SK-N-SH treated with all-trans-retinoic acid at 6 μM for 48 hours (cell line): Measurements from ENCODE around the gene CRYM.

Source experiments
- ARNTL ChIP-seq: fragments of 450-650 bp; formaldehyde crosslinking; IDR thresholded peaks from 2 replicates; pipeline ENCODE4 v1.5.0; 2020; ENCODE audit warnings: low read depth, mild to moderate bottlenecking, moderate library complexity, borderline replicate concordance
- BACH2 ChIP-seq: fragments of 250-450 bp; sonication (Bioruptor Pico); IDR thresholded peaks from 2 replicates; pipeline ENCODE4 v1.9.0; 2021; ENCODE audit warnings: mild to moderate bottlenecking, borderline replicate concordance
- ISL1 ChIP-seq: fragments of 250-450 bp; sonication (Bioruptor Pico); IDR thresholded peaks from 2 replicates; pipeline ENCODE4 v2.1.2; 2022; ENCODE audit warnings: mild to moderate bottlenecking, moderate library complexity
- OSR1 ChIP-seq: fragments of 250-450 bp; sonication (Bioruptor Pico); IDR thresholded peaks from 2 replicates; pipeline ENCODE4 v1.8.0; 2022; ENCODE audit warnings: moderate library complexity, mild to moderate bottlenecking, inconsistent platforms
- PPARA ChIP-seq: fragments of 250-450 bp; sonication (Bioruptor Pico); IDR thresholded peaks from 2 replicates; pipeline ENCODE4 v1.5.0; 2020; ENCODE audit warnings: mild to moderate bottlenecking, borderline replicate concordance
- RARB ChIP-seq: fragments of 250-450 bp; sonication (Bioruptor Pico); IDR thresholded peaks from 2 replicates; pipeline ENCODE4 v1.8.0; 2021; ENCODE audit warnings: mild to moderate bottlenecking, moderate library complexity
- TOX ChIP-seq: fragments of 250-450 bp; sonication (Bioruptor Pico); IDR thresholded peaks from 2 replicates; pipeline ENCODE4 v1.8.0; 2021; ENCODE audit warnings: mild to moderate bottlenecking, moderate library complexity, borderline replicate concordance
- ZFP3 ChIP-seq: fragments of 250-450 bp; sonication (Bioruptor Pico); IDR thresholded peaks from 2 replicates; pipeline ENCODE4 v1.5.0; 2020; ENCODE audit warnings: mild to moderate bottlenecking, moderate library complexity
- ZNF8 ChIP-seq: fragments of 450-650 bp; formaldehyde crosslinking; IDR thresholded peaks from 2 replicates; pipeline ENCODE4 v1.5.0; 2020; ENCODE audit warnings: mild to moderate bottlenecking, moderate library complexity
- TF ChIP-seq, protein P1 (sequence below): fragments of 250-450 bp; sonication (Bioruptor Pico); IDR thresholded peaks from 2 replicates; pipeline ENCODE4 v1.8.0; 2021; ENCODE audit warnings: low read depth, mild to moderate bottlenecking, moderate library complexity, borderline replicate concordance
- TF ChIP-seq, protein P2 (sequence below): fragments of 250-450 bp; sonication (Bioruptor Pico); IDR thresholded peaks from 2 replicates; pipeline ENCODE4 v1.5.0; 2020; ENCODE audit warnings: mild to moderate bottlenecking, moderate library complexity
- TF ChIP-seq, protein P3 (sequence below): fragments of 250-450 bp; sonication (Bioruptor Pico); IDR thresholded peaks from 2 replicates; pipeline ENCODE4 v1.8.0; 2020; ENCODE audit warnings: mild to moderate bottlenecking, moderate library complexity, borderline replicate concordance
- TF ChIP-seq, protein P4 (sequence below): fragments of 250-450 bp; sonication (Bioruptor Pico); IDR thresholded peaks from 2 replicates; pipeline ENCODE4 v1.5.1; 2020; ENCODE audit warnings: low read depth, mild to moderate bottlenecking, moderate library complexity
- TF ChIP-seq, protein P5 (sequence below): fragments of 250-450 bp; sonication (Bioruptor Pico); IDR thresholded peaks from 2 replicates; pipeline ENCODE4 v1.5.1; 2021; ENCODE audit warnings: mild to moderate bottlenecking, moderate library complexity

DNA sequence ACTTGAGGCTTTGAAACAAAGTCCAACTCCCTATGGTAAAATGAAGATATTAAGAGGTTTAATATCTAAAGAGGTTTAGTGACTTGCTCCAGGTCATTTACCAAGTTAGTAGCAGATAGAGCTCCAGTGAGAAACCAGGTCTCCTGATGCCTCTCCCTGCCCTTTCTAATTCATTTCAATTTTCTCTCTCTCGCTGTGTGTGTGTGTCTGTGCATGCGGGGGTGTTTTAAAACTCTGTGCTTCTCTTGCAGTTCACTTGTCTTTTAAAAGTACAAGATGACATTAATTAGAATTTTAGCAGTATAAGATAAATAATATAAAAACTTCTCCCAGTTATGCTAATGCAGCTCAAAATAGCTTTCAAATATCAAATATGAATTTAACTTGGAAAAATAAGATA lies 58.5 kb downstream of the CRYM start:
- TF ChIP-seq, protein P1, sequence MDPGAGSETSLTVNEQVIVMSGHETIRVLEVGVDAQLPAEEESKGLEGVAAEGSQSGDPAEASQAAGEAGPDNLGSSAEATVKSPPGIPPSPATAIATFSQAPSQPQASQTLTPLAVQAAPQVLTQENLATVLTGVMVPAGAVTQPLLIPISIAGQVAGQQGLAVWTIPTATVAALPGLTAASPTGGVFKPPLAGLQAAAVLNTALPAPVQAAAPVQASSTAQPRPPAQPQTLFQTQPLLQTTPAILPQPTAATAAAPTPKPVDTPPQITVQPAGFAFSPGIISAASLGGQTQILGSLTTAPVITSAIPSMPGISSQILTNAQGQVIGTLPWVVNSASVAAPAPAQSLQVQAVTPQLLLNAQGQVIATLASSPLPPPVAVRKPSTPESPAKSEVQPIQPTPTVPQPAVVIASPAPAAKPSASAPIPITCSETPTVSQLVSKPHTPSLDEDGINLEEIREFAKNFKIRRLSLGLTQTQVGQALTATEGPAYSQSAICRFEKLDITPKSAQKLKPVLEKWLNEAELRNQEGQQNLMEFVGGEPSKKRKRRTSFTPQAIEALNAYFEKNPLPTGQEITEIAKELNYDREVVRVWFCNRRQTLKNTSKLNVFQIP (CRISPR knock-in tag): no peak
- TF ChIP-seq, protein P2, sequence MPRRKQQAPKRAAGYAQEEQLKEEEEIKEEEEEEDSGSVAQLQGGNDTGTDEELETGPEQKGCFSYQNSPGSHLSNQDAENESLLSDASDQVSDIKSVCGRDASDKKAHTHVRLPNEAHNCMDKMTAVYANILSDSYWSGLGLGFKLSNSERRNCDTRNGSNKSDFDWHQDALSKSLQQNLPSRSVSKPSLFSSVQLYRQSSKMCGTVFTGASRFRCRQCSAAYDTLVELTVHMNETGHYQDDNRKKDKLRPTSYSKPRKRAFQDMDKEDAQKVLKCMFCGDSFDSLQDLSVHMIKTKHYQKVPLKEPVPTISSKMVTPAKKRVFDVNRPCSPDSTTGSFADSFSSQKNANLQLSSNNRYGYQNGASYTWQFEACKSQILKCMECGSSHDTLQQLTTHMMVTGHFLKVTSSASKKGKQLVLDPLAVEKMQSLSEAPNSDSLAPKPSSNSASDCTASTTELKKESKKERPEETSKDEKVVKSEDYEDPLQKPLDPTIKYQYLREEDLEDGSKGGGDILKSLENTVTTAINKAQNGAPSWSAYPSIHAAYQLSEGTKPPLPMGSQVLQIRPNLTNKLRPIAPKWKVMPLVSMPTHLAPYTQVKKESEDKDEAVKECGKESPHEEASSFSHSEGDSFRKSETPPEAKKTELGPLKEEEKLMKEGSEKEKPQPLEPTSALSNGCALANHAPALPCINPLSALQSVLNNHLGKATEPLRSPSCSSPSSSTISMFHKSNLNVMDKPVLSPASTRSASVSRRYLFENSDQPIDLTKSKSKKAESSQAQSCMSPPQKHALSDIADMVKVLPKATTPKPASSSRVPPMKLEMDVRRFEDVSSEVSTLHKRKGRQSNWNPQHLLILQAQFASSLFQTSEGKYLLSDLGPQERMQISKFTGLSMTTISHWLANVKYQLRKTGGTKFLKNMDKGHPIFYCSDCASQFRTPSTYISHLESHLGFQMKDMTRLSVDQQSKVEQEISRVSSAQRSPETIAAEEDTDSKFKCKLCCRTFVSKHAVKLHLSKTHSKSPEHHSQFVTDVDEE: no peak
- no peak for TF ChIP-seq RARB (CRISPR knock-in tag)
- TF ChIP-seq ZFP3 (CRISPR knock-in tag): no peak
- TF ChIP-seq, protein P3, sequence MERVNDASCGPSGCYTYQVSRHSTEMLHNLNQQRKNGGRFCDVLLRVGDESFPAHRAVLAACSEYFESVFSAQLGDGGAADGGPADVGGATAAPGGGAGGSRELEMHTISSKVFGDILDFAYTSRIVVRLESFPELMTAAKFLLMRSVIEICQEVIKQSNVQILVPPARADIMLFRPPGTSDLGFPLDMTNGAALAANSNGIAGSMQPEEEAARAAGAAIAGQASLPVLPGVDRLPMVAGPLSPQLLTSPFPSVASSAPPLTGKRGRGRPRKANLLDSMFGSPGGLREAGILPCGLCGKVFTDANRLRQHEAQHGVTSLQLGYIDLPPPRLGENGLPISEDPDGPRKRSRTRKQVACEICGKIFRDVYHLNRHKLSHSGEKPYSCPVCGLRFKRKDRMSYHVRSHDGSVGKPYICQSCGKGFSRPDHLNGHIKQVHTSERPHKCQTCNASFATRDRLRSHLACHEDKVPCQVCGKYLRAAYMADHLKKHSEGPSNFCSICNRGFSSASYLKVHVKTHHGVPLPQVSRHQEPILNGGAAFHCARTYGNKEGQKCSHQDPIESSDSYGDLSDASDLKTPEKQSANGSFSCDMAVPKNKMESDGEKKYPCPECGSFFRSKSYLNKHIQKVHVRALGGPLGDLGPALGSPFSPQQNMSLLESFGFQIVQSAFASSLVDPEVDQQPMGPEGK (CRISPR knock-in tag): no peak
- no peak for TF ChIP-seq PPARA (CRISPR knock-in tag)
- TF ChIP-seq TOX: no peak
- TF ChIP-seq, protein P4, sequence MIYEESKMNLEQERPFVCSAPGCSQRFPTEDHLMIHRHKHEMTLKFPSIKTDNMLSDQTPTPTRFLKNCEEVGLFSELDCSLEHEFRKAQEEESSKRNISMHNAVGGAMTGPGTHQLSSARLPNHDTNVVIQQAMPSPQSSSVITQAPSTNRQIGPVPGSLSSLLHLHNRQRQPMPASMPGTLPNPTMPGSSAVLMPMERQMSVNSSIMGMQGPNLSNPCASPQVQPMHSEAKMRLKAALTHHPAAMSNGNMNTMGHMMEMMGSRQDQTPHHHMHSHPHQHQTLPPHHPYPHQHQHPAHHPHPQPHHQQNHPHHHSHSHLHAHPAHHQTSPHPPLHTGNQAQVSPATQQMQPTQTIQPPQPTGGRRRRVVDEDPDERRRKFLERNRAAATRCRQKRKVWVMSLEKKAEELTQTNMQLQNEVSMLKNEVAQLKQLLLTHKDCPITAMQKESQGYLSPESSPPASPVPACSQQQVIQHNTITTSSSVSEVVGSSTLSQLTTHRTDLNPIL (CRISPR knock-in tag): no peak
- TF ChIP-seq ZNF8 (CRISPR knock-in tag): no peak
- no peak for TF ChIP-seq BACH2 (CRISPR knock-in tag)
- TF ChIP-seq, protein P5, sequence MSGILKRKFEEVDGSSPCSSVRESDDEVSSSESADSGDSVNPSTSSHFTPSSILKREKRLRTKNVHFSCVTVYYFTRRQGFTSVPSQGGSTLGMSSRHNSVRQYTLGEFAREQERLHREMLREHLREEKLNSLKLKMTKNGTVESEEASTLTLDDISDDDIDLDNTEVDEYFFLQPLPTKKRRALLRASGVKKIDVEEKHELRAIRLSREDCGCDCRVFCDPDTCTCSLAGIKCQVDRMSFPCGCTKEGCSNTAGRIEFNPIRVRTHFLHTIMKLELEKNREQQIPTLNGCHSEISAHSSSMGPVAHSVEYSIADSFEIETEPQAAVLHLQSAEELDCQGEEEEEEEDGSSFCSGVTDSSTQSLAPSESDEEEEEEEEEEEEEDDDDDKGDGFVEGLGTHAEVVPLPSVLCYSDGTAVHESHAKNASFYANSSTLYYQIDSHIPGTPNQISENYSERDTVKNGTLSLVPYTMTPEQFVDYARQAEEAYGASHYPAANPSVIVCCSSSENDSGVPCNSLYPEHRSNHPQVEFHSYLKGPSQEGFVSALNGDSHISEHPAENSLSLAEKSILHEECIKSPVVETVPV: no peak
- TF ChIP-seq ISL1 (CRISPR knock-in tag): no peak
- no peak for TF ChIP-seq ARNTL (CRISPR knock-in tag)
- no peak for TF ChIP-seq OSR1 (CRISPR knock-in tag)
